Activated naive CD4-positive, alpha-beta T cell treated with anti-CD3 and anti-CD28 coated beads, Interleukin-2, amount 50 U/mL, for 24 hours (primary cell): ENCODE data around the gene PIGS.
A peak's percentile ranks its signal among the peaks of the same experiment; 100 is the strongest.
"Not testable (repeated sequence)": the region's sequence is repeated elsewhere in the genome, so short reads cannot be mapped to it uniquely, and the experiment has no call there.

Source experiments
- H3K27ac Mint-ChIP-seq: one replicate; pipeline ENCODE4 v1.8.0; 2021; ENCODE audit warnings: mild to moderate bottlenecking, mixed read lengths
- H3K27me3 Mint-ChIP-seq: one replicate; pipeline ENCODE4 v1.8.0; 2021; ENCODE audit warnings: mixed read lengths
- H3K36me3 Mint-ChIP-seq: one replicate; pipeline ENCODE4 v1.8.0; 2021; ENCODE audit warnings: mixed read lengths
- H3K4me1 Mint-ChIP-seq: one replicate; pipeline ENCODE4 v1.8.0; 2021; ENCODE audit warnings: mixed read lengths
- H3K4me3 Mint-ChIP-seq: one replicate; pipeline ENCODE4 v1.8.0; 2021; ENCODE audit warnings: mild to moderate bottlenecking, mixed read lengths
- H3K9me3 Mint-ChIP-seq: one replicate; pipeline ENCODE4 v1.8.0; 2021; ENCODE audit warnings: mixed read lengths

PIGS gene

GRCh38 chr17:28571361-28572122 lies at the start of gene PIGS:
Gene PIGS, minus strand, starts transcription at chr17:28571524. Its CDS starts 28 bp downstream, at chr17:28571496.
- Mint-ChIP-seq H3K4me3 (peak within 1 kb of the TSS; percentile 94), H3K27me3 (no peaks in the 10 kb centered on the region), H3K36me3 (peaks cover 6% of the 10 kb centered on the region), H3K27ac (peak within 1 kb of the TSS; percentile 97), H3K4me1 (peaks cover 70% of the 10 kb centered on the region), H3K9me3 (no peaks in the 10 kb centered on the region)

GRCh38 chr17:28620010-28620409 lies 48.7 kb upstream of the PIGS start:
- Mint-ChIP-seq H3K9me3 (no peaks in the 10 kb centered on the region), H3K27ac (no peak overlapping the region), H3K4me1 (no peaks in the 10 kb centered on the region), H3K4me3 (no peak overlapping the region), H3K36me3 (peaks cover 20% of the 10 kb centered on the region), H3K27me3 (no peaks in the 10 kb centered on the region)

- no peak overlapping the region for H3K27ac Mint-ChIP-seq
Measured at GRCh38 chr17:28618464-28618863, 47.1 kb upstream of the PIGS start.

GRCh38 chr17:28616281-28616680 lies 45.0 kb upstream of the PIGS start:
- Mint-ChIP-seq H3K4me1 (peaks cover 14% of the 10 kb centered on the region), H3K27me3 (no peaks in the 10 kb centered on the region), H3K27ac (no peak overlapping the region), H3K36me3 (peaks cover 14% of the 10 kb centered on the region), H3K4me3 (no peak overlapping the region), H3K9me3 (no peaks in the 10 kb centered on the region)

More at GRCh38 chr17:28618464-28618863, 47.1 kb upstream of the PIGS start:
- no peaks in the 10 kb centered on the region for H3K27me3 Mint-ChIP-seq
- peaks cover 21% of the 10 kb centered on the region for H3K36me3 Mint-ChIP-seq
- no peak overlapping the region for H3K4me3 Mint-ChIP-seq
- H3K4me1 Mint-ChIP-seq, result peaks cover 7% of the 10 kb centered on the region
- no peaks in the 10 kb centered on the region for H3K9me3 Mint-ChIP-seq

GRCh38 chr17:28615260-28615940 lies 44.1 kb upstream of the PIGS start:
- Mint-ChIP-seq H3K9me3 (no peaks in the 10 kb centered on the region), H3K36me3 (peaks cover 12% of the 10 kb centered on the region), H3K4me3 (no peak overlapping the region), H3K27me3 (no peaks in the 10 kb centered on the region), H3K27ac (no peak overlapping the region), H3K4me1 (peaks cover 14% of the 10 kb centered on the region)

GRCh38 chr17:28613931-28614381 lies 42.6 kb upstream of the PIGS start, which contains the start of gene RSKR:
Gene RSKR, minus strand, starts transcription at chr17:28614185. Its CDS starts 24 bp downstream, at chr17:28614161.
- no peaks in the 10 kb centered on the region for H3K27me3 Mint-ChIP-seq
- H3K27ac Mint-ChIP-seq, result no peak within 1 kb of the TSS
- H3K4me1 Mint-ChIP-seq, result peaks cover 14% of the 10 kb centered on the region
- H3K4me3 Mint-ChIP-seq, result no peak within 1 kb of the TSS
- H3K36me3 Mint-ChIP-seq, result peaks cover 7% of the 10 kb centered on the region
- H3K9me3 Mint-ChIP-seq, result no peaks in the 10 kb centered on the region

GRCh38 chr17:28612936-28613872 lies 41.9 kb upstream of the PIGS start:
- Mint-ChIP-seq H3K9me3 (no peaks in the 10 kb centered on the region), H3K27ac (no peak overlapping the region), H3K27me3 (no peaks in the 10 kb centered on the region), H3K4me3 (no peak overlapping the region), H3K4me1 (peaks cover 14% of the 10 kb centered on the region), H3K36me3 (peaks cover 7% of the 10 kb centered on the region)

GRCh38 chr17:28612531-28612930 lies 41.2 kb upstream of the PIGS start:
- no peaks in the 10 kb centered on the region for H3K27me3 Mint-ChIP-seq
- H3K9me3 Mint-ChIP-seq, result no peaks in the 10 kb centered on the region
- no peak overlapping the region for H3K4me3 Mint-ChIP-seq
- H3K4me1 Mint-ChIP-seq, result peaks cover 14% of the 10 kb centered on the region
- H3K36me3 Mint-ChIP-seq, result peaks cover 7% of the 10 kb centered on the region
- no peak overlapping the region for H3K27ac Mint-ChIP-seq

- Mint-ChIP-seq H3K4me1 (peaks cover 14% of the 10 kb centered on the region), H3K27me3 (no peaks in the 10 kb centered on the region), H3K4me3 (no peak overlapping the region), H3K36me3 (peaks cover 3% of the 10 kb centered on the region), H3K9me3 (no peaks in the 10 kb centered on the region), H3K27ac (peak overlapping the region; percentile 48)
Measured at GRCh38 chr17:28610376-28610775, 39.1 kb upstream of the PIGS start.

GRCh38 chr17:28604031-28604430 lies 32.7 kb upstream of the PIGS start:
- H3K36me3 Mint-ChIP-seq, result not testable (repeated sequence)

GRCh38 chr17:28599311-28600184 lies 28.2 kb upstream of the PIGS start:
- Mint-ChIP-seq H3K4me1 (peaks cover 22% of the 10 kb centered on the region), H3K9me3 (no peaks in the 10 kb centered on the region), H3K4me3 (peak overlapping the region; percentile 93), H3K36me3 (no peaks in the 10 kb centered on the region), H3K27ac (peak overlapping the region; percentile 94), H3K27me3 (no peaks in the 10 kb centered on the region)

More at GRCh38 chr17:28604031-28604430, 32.7 kb upstream of the PIGS start:
- not testable (repeated sequence) for H3K9me3 Mint-ChIP-seq, H3K4me1 Mint-ChIP-seq, H3K27me3 Mint-ChIP-seq, H3K27ac Mint-ChIP-seq, H3K4me3 Mint-ChIP-seq

- H3K9me3 Mint-ChIP-seq, result no peaks in the 10 kb centered on the region
- H3K27me3 Mint-ChIP-seq, result no peaks in the 10 kb centered on the region
- H3K36me3 Mint-ChIP-seq, result no peaks in the 10 kb centered on the region
- peak within 1 kb of the TSS; percentile 93 for H3K4me3 Mint-ChIP-seq
- peak within 1 kb of the TSS; percentile 94 for H3K27ac Mint-ChIP-seq
- peaks cover 22% of the 10 kb centered on the region for H3K4me1 Mint-ChIP-seq
Measured at GRCh38 chr17:28598799-28599310, 27.5 kb upstream of the PIGS start, which contains the start of gene SPAG5. Gene SPAG5, minus strand, starts transcription at chr17:28599025. Its CDS starts 79 bp downstream, at chr17:28598946.

GRCh38 chr17:28598389-28598788 lies 27.1 kb upstream of the PIGS start:
- no peaks in the 10 kb centered on the region for H3K9me3 Mint-ChIP-seq
- peak overlapping the region; percentile 94 for H3K27ac Mint-ChIP-seq
- no peaks in the 10 kb centered on the region for H3K27me3 Mint-ChIP-seq
- H3K4me3 Mint-ChIP-seq, result peak overlapping the region; percentile 93
- no peaks in the 10 kb centered on the region for H3K36me3 Mint-ChIP-seq
- H3K4me1 Mint-ChIP-seq, result peaks cover 22% of the 10 kb centered on the region
